ENCODE results near the gene UBE2H.
"Not testable (repeated sequence)": the region's sequence is repeated elsewhere in the genome, so short reads cannot be mapped to it uniquely, and the experiment has no call there.

The UBE2H gene

DNA sequence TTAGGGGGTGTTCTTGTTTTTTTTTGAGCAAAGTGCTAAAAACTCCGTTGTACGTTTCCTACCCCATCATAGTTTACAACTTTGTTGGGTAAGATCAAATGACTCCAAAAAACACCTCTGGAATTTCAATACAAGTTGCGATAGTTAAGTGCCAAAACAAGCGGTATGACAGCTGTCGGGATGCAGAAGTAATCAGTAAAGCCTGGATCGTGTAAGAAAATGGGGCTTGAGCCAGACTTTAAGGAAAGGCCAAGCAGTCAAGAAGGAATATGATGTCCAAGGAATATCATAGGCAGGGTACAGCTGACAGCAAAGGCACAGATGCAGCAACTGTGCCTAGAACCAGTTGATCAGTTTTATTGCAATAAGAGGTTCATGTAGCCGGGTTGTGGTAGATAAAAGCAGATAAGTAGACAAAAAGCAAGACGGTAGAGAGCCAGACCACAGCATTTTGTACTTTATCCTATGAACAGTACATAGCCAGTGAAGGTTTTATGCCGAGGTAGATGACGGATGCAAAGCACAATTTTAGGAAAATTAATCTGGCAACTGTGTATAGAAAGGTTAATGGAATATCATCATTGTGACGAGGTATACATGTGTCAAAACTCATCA is 45.5 kb downstream of the UBE2H start:
- no peak for DNase-seq (ENCODE audit: low read depth)

- no peak for DNase-seq (ENCODE audit: low read depth)
These were observed 46.1 kb downstream of the UBE2H start for GRCh38 chr7:129906700-129907099.

GRCh38 chr7:129903935-129904334 is 48.8 kb downstream of the UBE2H start:
- DNase-seq (ENCODE audit: low read depth) = no peak

GRCh38 chr7:129902788-129903422 is 49.9 kb downstream of the UBE2H start:
- no peak for DNase-seq (ENCODE audit: low read depth)

DNA sequence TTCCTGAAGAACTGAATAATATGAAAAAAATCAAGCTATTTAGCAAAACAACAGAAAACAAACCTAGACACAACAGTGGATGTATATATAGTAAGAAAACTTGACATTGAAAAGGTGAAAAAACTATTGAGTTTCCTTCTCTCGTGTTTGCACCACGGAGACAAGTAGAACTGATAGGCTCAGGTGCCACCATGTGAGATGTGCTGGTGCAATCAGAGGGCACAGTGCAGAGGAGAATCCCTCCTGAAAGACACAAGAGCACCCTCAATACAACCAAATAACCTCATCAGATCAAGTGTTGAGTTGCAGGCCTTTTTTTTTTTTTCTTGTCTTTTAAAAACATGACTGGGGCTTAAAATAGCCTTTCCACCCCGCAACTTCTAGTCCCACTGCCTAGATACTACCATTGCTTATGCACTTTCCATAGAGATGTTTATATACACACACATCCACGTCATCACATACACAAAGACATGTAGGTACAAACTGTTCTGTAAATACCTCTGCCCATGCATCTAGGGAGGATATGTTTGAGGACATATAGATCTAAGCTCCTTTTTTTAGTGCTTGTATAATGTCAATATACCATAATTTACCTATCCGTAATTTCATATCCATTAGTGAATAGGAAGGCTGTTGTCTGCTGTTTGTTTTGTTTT is 54.1 kb downstream of the UBE2H start:
- no peak for DNase-seq (ENCODE audit: low read depth)

DNA sequence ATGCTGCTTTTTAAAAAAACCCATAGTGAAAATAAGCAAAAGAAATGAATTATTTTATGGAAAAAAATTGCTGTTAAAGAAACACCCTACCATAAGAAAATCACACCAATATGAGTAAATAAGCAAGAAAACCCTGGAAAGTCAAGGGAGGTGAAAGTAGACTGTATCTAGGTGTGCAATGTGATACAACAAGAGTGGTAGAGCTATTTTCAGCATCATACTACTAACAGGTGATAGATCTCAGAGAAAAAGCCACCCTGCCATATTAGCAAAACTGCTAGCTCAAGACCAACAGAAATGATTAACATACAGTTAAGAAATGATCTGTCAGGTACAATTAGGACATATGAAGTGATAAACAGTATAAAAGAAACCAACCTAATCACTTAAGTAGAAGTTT is 54.8 kb downstream of the UBE2H start:
- no peak for DNase-seq (ENCODE audit: low read depth)

DNA sequence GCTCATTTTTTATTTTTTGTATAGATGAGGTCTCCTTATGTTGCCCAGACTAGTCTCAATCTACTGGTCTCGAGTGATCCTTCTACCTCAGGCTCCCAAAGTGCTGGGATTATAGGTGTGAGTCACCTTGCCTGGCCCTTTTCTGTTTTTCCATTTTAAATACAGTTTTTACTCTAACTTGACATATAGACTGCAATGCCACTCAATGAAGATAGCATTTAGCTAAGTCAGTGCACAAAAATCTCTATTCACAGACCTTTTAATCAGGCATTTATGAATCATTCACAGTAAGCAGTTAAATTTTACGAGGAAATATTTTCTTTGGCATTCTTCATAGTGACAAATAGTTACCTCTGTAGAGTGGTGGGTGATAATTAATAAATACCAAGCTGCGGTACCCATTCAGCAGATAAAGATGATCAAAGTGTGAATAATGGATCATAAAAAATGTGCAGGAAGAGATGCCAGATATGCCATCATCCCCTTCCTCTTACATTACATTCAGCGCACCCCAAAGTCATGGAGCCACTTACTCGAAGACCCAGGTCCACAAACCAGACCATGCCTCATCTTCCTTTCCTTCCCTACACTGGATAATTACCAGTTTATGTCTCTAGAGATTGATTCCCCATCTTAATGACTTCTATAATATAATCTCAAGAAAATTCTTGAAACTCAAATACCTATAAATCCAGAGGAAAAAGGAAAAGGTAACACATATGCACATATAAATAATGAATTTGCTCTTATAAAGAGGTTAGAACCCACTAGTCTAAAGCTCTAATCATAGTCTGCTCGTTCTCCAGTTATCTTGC is 56.0 kb downstream of the UBE2H start:
- DNase-seq (ENCODE audit: low read depth) = no peak

- DNase-seq (ENCODE audit: low read depth) = not testable (repeated sequence)
These were observed 58.6 kb downstream of the UBE2H start for GRCh38 chr7:129894184-129894583.

- DNase-seq (ENCODE audit: low read depth) = no peak
These were observed 62.7 kb downstream of the UBE2H start for GRCh38 chr7:129890090-129890489.

DNA sequence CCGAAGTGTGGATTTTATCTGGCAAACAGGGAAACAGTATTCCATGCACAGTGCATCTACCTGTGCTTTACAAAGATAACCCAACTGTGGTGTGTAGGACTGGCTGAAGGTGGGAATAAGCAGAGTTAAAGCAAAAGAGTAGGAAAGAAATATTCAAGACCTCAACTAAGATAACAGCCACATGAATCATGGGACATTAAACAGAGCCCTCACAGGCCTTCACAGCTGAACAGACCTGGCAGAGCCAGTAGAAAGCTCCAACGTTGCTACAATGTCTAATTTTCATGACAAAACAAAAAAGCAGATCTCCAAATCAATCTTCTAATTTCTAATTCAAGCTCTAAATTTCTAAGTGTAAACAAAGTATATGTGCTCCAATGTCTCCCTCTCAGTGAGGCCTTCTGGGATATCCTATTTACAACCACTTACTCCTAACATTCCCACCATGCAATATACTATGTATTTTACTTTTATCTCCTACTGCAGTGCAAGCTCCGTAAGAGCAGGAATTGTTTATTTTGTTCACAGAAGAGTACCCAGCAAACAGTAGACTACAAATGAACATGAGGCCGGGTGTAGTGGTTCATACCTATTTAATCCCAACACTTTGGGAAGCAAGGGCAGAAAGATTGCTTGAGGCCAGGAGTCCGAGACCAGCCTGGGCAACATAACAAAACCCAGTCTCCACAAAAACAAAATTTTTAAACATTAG is 63.5 kb downstream of the UBE2H start:
- no peak for DNase-seq (ENCODE audit: low read depth)

- DNase-seq (ENCODE audit: low read depth) = no peak
These were observed 64.9 kb downstream of the UBE2H start for GRCh38 chr7:129887865-129888264.

GRCh38 chr7:129886818-129887186 is 66.0 kb downstream of the UBE2H start:
- DNase-seq (ENCODE audit: low read depth) = no peak

- no peak for DNase-seq (ENCODE audit: low read depth)
These were observed 66.5 kb downstream of the UBE2H start for GRCh38 chr7:129886167-129886817.

DNA sequence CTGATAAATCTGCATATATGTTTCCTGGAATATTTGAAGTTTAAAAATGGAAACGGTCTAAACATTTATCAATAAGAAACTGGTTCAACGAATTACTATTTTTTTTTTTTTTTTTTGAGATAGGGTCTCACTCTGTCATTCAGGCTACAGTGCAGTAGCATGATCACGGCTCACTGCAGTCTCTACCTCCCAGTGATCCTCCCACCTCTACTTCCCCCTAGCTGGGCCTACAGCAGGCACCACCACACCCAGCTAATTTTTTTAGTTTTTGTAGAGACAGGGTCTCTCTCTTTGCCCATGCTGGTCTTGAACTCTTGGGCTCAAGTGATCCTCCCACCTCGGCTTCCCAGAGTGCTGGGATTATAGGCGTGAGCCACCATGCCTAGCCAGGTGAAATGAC is 68.3 kb downstream of the UBE2H start:
- no peak for DNase-seq (ENCODE audit: low read depth)

DNA sequence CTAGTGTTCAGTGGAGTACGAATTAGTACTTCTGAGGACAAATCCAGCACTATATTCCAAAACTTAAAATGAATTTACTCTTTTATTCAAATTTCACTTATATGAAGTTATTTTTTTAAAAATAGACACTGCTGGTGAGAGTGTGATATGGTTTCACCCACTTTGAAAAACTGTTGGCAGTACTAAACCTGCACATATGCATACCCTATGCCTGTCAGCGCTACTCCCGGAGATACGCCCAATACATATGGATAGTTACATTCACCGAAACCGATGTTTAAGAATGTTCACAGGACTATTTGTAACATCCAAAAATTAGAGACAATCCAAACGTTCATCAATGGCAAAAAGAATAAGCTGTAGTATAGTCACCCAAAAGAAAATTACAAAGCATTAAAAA is 69.6 kb downstream of the UBE2H start:
- no peak for DNase-seq (ENCODE audit: low read depth)

DNA sequence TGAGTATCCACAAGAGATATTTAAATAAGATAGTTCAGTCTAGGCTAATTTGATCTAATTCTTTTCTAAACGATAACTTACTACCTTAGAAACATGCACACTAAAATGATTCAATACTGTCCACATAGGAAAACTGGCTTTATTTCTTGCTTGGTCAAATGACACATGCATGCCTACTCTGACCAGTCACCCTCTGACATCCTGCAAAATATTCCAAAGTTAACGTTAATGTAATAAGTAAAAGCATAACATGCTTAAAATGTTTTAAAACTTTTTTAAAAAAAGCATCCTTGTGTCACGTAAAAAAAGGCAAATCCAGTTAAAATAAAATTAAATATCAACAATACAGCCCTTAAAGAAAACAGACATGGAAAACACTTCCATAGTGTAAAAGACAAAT is 70.2 kb downstream of the UBE2H start:
- no peak for DNase-seq (ENCODE audit: low read depth)

GRCh38 chr7:129877146-129877792 is 75.5 kb downstream of the UBE2H start:
- DNase-seq (ENCODE audit: low read depth) = no peak

- DNase-seq (ENCODE audit: low read depth) = no peak
These were observed 76.9 kb downstream of the UBE2H start for GRCh38 chr7:129875745-129876411.

GRCh38 chr7:129875160-129875559 is 77.6 kb downstream of the UBE2H start:
- DNase-seq (ENCODE audit: low read depth) = no peak

DNA sequence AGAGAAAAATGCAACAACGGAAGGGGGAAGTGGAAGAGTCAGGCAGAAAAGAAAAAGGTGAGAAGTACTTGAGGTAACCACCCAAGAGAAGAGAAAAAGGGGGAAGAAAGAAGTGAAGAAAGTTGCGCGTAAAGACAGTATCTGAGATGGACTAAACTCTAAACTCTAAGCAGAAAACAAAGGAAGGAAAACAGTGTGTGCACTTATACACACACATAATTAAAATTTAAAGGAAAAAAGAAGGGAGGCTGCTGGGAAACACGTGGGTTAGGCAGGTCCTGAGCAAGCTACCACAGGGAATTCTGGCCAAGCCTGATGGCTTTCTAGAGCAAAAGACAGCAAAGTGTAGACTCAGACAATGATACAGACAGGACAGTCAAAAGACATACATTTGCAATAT is 78.0 kb downstream of the UBE2H start:
- DNase-seq (ENCODE audit: low read depth) = no peak

DNA sequence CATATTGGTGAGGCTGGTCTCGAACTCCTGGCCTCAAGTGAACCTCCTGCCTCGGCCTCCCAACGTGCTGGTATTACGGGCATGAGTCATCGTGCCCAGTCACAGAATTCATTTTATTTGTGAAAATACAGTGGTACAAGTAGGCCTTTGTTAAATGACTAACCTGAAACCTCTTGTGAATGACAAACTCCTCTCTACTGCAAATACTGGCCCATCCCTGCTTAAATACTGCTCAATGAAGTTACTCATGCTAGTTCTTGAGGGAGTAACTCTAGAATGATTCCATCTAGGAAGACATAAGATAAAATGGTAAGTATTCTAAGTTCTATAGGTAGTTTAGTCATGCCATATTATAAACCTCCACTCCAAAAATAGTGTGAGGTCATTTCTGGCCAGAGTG is 80.7 kb downstream of the UBE2H start:
- DNase-seq (ENCODE audit: low read depth) = no peak
